Loucy (cell line): ENCODE data around the gene POLD1.

Experiments
- CTCF ChIP-seq: fragments of 200-600 bp; sonication (generic); conservative IDR thresholded peaks from 2 replicates; pipeline ENCODE4 v1.5.1; 2014; ENCODE audit warnings: mild to moderate bottlenecking, antibody characterized with exemption, low read length
- EZH2phosphoT487 ChIP-seq: fragments of 200-600 bp; IDR thresholded peaks from 2 replicates; pipeline ENCODE4 v1.6.1; 2018; ENCODE audit warnings: antibody characterized with exemption, mild to moderate bottlenecking, moderate library complexity, borderline replicate concordance

- TF ChIP-seq CTCF = no peak
- no peak for TF ChIP-seq EZH2phosphoT487
Observed at GRCh38 chr19:50457300-50457699, 73.2 kb downstream of the POLD1 start.
